Cerebellar cortex (tissue), 1 donor: ENCODE measurements around the gene SDCCAG8.

ENCODE experiments used
- DNase-seq: peaks from one replicate; pipeline ENCODE4 v3.0.0-alpha.2; 2015; ENCODE audit warnings: low spot score

The SDCCAG8 gene

GRCh38 chr1:243505986-243506689 lies 250.3 kb downstream of the SDCCAG8 start:
- no peak for DNase-seq

GRCh38 chr1:243507001-243507671 lies 251.3 kb downstream of the SDCCAG8 start:
- no peak for DNase-seq

- DNase-seq = no peak
Observed at GRCh38 chr1:243507672-243508302, 251.9 kb downstream of the SDCCAG8 start.

DNA sequence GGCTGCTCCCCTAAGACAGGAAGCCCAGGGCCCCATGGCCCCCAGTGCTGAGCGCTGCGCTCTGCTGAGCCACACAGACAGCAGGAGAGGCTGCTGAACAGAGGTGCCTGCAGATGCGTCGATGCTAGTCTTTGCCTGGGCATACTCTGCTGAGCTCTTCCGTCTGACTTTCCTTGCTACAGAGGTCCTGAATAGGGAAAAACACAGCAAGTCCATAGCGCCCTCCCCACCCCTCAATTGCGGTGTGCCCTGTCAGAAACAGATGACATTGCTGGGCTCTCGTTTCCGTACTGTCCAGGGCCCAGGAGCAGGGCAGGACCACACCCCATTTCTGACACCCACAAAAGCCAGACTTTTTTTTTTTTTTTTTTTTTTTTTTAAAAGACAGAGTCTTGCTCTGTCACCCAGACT lies 252.5 kb downstream of the SDCCAG8 start:
- DNase-seq = no peak

DNA sequence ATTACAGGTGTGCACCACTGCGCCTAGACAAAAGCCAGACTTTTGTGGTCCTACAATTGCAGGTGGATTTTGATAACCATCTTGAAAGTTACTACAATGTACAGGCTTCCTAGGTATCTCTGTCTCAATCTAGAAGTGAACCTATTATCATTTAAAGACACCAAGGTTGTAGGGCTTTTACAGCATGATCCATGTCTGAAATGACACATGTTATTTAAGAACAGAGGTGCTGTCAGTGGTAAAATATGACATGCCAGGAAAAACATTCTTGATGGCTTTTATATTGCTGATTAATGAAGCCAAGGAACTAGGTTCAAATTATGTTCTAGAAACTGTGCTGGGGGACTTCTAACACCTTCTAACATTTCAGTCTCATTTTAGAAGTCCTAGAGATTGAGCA lies 253.1 kb downstream of the SDCCAG8 start:
- no peak for DNase-seq

DNA sequence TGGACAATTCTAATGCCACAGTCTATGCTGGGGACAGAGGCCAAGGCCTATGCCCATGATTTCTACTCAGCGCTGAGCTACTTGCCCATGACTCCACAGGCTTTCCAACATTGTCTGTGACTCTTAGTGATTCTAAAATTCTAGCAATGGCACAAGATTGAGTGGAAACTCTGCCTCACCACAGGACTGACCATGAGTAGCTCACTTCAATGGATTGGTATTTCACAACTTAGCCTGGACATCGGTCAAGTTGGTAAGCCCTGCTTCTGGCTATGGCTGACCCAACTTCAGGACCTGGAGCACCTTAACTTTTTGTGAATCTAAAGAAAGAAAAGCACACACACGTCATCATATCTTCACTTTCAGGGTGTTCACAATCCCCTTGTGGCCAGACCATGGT lies 255.1 kb downstream of the SDCCAG8 start:
- DNase-seq = no peak

DNA sequence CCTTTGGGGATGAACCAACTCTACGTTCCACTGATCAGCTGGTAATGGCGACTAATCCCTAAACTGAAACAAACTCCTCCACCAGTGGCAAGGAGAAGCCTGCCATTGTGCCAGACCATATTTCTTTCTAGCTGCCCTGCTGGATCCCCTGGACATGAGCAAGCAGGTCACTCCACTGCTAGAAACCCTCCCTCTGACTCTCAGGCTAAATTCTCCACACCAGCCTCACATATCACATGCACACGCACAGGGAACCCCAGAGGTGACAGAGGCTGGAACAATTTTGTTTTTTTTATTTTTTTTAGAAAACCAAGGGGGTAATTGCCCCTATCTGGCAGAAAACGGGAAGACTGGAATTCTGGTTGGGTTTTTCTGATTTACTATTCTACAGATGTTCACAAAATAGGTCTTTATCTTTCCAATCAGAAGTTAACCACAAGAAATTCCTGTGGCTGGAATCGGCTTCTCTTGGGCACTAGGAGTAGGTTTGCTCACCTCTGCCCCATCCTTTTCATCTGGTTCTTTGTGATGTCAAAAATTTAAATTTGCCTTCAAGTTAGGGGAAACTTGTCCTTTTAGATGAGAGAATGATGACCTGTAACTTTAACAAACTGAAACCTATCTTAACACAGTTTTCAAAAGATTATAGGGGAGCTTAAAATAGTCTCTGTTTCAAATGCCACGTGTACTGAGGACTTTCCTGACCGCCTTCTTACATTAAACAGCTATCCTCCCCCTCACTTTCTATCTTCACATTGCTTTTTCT lies 258.1 kb downstream of the SDCCAG8 start:
- DNase-seq = no peak

GRCh38 chr1:243514927-243515326 lies 259.1 kb downstream of the SDCCAG8 start:
- DNase-seq = no peak

DNA sequence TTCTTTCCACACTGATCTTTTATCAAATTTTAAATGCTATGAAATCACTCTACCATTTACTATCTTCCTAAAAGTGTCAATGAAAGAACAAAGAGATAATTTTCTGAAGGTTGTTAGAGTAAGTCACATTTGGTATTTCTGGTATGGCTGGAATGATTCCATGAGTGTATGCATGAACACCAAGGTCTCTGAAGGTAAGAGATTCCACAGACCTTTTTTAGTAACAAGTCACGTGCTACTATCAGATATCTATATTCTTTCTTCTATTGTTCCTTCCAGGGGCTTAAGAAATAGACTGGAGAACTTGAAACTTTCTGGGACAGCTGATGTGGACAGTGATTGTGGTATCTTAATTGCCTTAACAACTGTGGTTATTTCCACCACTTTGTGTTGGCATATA lies 265.0 kb downstream of the SDCCAG8 start:
- DNase-seq = no peak

- no peak for DNase-seq
Observed at GRCh38 chr1:243523766-243524165, 267.9 kb downstream of the SDCCAG8 start.

- no peak for DNase-seq
Observed at GRCh38 chr1:243525085-243525487, 269.2 kb downstream of the SDCCAG8 start.

GRCh38 chr1:243526180-243526579 lies 270.3 kb downstream of the SDCCAG8 start:
- no peak for DNase-seq

GRCh38 chr1:243528459-243529121 lies 272.7 kb downstream of the SDCCAG8 start:
- DNase-seq = no peak

GRCh38 chr1:243529512-243529911 lies 273.7 kb downstream of the SDCCAG8 start:
- no peak for DNase-seq

DNA sequence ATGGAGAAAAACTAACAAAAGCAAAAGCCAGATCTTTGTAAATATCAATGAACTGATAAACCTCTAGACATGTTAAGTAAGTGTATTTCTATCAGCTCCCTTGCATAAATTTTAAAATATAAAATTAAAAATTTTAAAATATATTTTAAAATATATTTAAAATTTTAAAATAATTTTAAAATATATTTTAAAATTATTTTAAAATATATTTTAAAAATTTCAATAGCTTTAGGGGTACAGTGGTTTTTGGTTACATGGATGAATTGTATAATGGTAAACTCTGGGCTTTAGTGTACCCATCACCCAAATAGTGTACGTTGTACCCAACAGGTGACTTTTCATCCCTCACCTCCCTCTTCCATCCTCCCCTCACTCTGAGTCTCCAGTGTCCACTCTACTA lies 279.2 kb downstream of the SDCCAG8 start:
- no peak for DNase-seq

DNA sequence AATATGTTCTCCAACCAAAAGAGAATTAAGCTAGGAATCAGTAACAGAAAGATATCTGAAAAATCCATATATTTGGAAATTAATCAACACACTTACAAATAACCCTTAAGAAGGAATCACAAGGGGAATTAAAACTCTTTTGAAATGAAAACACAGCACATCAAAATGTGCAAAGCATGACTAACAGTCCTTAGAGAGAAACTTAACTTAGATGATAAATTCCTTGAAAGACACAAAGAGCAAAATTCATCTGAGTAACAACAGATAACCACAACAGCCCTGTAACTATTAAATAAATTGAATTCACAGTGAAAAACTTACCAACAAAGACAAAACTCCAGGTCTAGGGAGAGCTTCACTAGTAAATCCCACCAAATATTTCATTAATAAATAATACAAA lies 283.8 kb downstream of the SDCCAG8 start:
- DNase-seq = no peak

- DNase-seq = no peak
Observed at GRCh38 chr1:243542739-243543415, 287.0 kb downstream of the SDCCAG8 start.

- no peak for DNase-seq
Observed at GRCh38 chr1:243543501-243543900, 287.7 kb downstream of the SDCCAG8 start.

GRCh38 chr1:243546457-243546856 lies 290.6 kb downstream of the SDCCAG8 start:
- DNase-seq = no peak

GRCh38 chr1:243547891-243548290 lies 292.1 kb downstream of the SDCCAG8 start:
- no peak for DNase-seq

DNA sequence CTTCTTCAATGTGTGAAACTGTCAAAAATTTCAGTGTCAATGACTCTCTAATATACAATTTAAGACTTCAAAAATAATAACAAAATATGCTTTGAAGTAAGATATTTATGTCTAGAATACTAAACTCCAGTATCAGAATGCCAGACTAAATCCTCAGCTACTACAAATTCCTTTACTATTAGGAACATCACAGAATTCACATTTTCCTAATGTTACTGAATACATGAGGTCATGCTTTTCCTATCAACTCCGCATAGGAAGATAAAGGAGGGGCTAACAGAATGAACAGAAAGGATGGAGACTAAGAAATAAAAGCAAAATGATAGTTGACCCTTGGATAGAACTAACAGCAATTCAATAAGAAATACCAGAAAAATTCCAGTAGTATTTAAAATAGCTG lies 292.7 kb downstream of the SDCCAG8 start:
- no peak for DNase-seq
